Measurements from ENCODE around the gene CDCA8.
"Not testable (repeated sequence)": the region's sequence is repeated elsewhere in the genome, so short reads cannot be mapped to it uniquely, and the experiment has no call there.

Gene CDCA8

GRCh38 chr1:37738619-37739018, 46.3 kb downstream of the CDCA8 start:
- FAIRE-seq: not testable (repeated sequence)

DNA sequence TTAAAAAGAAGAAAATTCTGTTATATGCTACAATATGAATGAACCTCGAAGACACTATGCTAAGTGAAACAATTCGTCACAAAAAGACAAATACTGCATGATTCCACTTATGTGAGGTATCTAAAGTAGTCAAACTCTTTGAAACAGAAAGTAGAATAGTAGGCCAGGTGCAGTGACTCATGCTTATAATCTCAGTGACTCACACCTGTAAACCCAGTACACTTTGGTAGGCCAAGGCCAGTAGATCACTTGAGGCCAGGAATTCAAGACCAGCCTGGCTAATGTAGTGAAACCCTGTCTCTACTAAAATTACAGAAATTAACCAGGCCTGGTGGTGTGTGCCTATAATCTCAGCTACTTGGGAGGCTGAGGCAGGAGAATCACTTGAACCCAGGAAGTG, 46.9 kb downstream of the CDCA8 start:
- FAIRE-seq: no peak

DNA sequence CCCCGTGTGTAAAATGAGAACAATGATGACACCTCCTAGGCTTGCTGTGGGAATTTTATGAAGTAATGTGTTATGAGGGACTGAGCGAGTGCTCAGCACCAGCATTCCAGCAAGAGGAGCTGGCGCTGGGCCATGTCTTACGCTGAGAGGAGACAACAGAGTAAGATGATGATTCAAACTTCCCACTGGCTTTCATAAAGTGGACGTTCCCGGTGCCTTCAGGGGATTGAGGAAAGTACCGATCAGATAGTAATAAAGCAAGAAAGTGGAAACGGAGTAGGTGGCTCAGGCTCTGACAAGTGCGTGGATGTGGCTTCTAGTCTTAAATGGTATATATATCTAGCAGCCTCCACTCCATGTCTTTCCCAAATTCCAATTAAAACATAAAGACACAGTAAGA, 48.8 kb downstream of the CDCA8 start:
- FAIRE-seq: no peak

DNA sequence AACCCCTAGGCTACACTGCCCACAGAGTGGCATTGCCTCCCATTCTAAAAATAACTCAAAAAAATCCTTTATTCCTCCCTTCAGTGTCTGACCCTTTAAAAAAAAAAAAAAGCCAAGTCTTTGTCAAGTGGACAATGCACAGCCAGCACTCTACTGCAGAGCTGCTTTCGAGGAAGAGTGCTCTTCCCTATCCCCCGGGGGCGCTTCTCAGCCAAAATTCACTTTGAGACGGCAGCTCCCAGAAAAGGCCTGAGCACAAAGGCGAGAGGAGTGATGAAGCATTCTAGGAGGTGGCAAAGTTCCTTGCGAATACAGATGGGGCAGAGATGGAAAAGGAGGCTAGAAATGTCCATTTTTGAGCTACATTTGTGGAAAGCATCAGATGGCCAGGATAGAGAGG, 49.3 kb downstream of the CDCA8 start:
- FAIRE-seq: no peak

DNA sequence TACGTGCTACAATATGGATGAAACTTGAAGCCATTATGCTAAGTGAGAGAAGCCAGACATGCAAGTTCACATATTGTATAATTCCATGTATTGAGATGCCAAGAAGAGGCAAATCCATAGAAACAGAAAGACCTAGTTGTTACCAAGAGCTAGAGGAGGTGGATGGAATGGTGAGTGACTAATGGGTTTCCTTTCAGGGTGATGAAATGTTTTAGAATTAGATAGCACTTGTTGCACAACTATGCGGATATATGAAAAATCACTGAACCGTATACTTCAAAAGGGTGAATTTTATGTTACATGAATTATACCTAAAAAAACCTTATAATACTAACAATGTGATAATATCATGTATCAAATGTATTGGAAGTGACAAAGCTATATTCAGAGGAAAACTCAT, 54.5 kb downstream of the CDCA8 start:
- no peak for FAIRE-seq

DNA sequence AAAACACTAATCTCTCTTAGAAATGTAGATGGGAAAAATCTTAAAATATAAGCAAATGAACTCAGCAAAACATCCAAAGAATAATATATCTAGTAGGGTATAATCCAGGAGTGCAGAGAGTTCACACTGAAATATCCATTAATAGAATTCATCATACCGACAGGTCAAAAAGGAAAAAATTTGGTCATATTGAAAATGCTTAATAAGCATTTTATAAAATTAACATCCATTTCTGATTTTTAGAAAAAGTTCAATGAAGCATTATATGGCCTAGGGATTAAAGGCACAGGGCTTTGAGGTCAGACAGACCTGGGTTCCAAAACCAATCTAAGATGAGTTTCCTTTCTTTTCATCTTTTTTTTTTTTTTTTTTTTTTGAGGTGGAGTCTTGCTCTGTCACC, 56.2 kb downstream of the CDCA8 start:
- FAIRE-seq: no peak

DNA sequence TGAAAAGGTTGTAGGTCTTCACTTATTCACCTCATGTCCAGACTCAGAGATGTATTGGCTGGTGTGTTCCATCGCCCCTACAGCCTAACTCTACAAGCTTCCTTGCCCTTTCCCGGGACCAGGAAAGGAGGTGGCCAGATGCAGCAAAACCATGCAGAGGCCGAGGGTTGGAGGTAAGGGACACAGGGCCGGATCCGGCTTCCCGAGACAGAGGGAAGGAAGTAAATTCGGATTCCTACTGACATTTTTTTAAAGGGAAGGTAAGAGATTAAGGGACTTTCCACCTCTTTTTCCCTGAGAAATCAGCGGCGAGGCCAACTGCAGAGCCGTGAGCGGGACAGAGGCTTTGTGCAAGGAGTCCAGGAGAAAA, 59.9 kb downstream of the CDCA8 start:
- FAIRE-seq: no peak

GRCh38 chr1:37752583-37753471, 60.5 kb downstream of the CDCA8 start:
- FAIRE-seq: no peak

DNA sequence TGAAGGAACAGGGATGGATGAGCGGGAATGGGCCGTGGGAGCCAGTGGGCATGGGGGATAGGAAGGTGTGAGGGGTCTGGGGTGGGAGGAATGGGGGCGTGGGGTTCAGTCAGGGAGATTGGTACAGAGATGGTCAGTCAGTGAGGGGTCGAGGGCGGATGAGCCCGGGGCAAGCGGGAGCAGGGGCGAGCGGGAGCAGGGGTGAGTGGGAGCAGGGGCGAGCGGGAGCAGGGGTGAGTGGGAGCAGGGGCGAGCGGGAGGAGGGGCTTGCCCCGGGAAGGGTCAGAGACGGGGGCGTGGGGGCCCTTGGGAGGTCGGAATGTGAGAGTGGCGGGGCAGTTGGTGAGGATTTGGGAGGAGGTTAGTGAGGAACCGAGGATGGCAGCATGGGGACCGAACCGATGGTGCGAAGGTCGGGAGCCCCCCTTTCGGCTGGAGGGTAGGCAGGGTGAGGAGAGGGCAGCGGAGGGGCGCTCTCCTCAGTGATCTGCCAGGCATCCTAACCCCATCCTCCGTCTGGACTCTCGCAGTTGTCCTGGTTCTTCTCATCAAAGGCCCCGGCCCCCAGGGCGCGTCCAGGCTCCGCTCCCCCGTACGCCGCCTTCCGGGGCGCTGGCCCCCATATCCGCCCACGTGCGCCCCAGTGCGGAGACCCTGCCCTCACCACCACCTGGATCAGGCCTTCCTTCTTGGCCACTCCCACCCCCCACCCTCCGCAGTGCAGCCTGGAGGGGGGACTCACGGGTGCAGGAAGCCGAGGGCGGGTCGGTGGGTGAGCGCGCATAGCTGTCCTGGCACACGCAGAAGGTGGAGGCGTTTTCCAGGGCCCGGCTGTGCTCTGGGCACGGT, 61.4 kb downstream of the CDCA8 start:
- FAIRE-seq: no peak

- no peak for FAIRE-seq
Observed at GRCh38 chr1:37755290-37755689, 63.0 kb downstream of the CDCA8 start.

DNA sequence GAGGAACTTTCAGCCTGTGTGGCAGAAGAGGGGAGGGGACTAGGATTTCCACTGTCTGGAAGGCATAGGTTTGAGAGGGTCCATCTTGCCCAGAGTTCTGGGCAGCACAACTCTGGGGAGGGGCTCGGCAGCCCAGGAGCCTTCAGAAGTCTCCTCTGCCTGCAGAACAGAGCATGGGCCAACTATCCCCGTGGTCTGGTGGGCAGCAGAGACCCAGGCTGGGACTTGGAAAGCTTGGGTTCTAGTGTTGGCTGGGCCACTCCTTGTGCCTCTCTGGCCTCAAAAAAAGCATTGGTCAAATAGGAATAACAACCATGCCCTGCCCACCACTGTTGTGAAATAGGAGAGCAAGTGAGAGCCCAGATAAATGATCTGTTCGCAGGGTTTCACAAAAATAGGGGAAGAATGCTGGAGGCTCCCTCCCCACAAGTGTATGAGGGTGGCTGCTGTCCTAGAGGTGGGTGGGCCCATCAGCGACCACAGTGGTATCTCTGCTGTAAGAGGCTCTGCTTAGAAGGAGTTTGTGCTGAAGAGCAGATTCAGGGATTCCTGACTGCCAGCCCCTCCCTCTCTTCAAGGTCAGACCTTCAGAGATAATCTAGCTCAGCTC, 63.7 kb downstream of the CDCA8 start:
- FAIRE-seq: no peak

All from colon (tissue), 2 donors.